B cell (primary cell): ENCODE measurements around the gene IER2. TPM values are rescaled to one million over a fixed set of nuclear protein-coding genes. Genes with fewer than 3 reads are reported as not detected.

Experiments used
- ATAC-seq: fragments of 200-7000 bp; cut with Tn5 transposase; one replicate; pipeline ENCODE4 v1.10.0; 2021; ENCODE audit warnings: low read depth, mild to moderate bottlenecking, moderate number of reproducible peaks, moderate library complexity
- CTCF ChIA-PET: fragments of 350-600 bp; sonication (Branson Sonifier 250); formaldehyde crosslinking; loops from one replicate; lab custom pipeline; 2021; ENCODE audit warnings: antibody characterized with exemption, inconsistent platforms; lab: Charles Lee
- POLR2A ChIA-PET: fragments of 350-600 bp; sonication (Branson Sonifier 250); formaldehyde crosslinking; loops from one replicate; lab custom pipeline; 2021; ENCODE audit warnings: antibody characterized with exemption; lab: Charles Lee
- DNase-seq: peaks from one replicate; pipeline ENCODE4 v3.0.0; 2013
- H2AFZ ChIP-seq: 2 replicates; pipeline ENCODE4 v1.6.1; 2012; ENCODE audit warnings: mild to moderate bottlenecking, low read depth, low read length; ENCODE audit not compliant: insufficient read depth, poor library complexity, severe bottlenecking
- H3K27ac ChIP-seq, 2 donors: 1 replicate in 1 of 2; 2 replicates in 1 of 2; pipeline ENCODE4 v1.5.1; 2012 to 2013; ENCODE audit warnings: low read length in 2 of 2, mild to moderate bottlenecking in 2 of 2, moderate library complexity in 1 of 2
- H3K27me3 ChIP-seq, 4 experiments: fragments of 200-600 bp in 1 of 4; sonication (generic) in 1 of 4; replicated peaks in 1 of 4; 1 replicate in 2 of 4; 2 replicates in 2 of 4; pipeline versions ENCODE4 v1.6.1 to v1.7.0; 2013 to 2016; ENCODE audit warnings: low read length in 3 of 4, mild to moderate bottlenecking in 2 of 4, mixed read lengths in 1 of 4, moderate library complexity in 1 of 4; ENCODE audit not compliant: insufficient read depth in 4 of 4, control insufficient read depth in 3 of 4; ENCODE audit errors: control extremely low read depth in 1 of 4
- H3K36me3 ChIP-seq, 2 experiments: replicated peaks in 1 of 2; 1 replicate in 1 of 2; 2 replicates in 1 of 2; pipeline versions ENCODE4 v1.6.1 to v1.7.1; 2013; ENCODE audit warnings: low read length in 1 of 2; ENCODE audit not compliant: insufficient read depth in 2 of 2, control insufficient read depth in 1 of 2; ENCODE audit errors: control extremely low read depth in 1 of 2, extremely low read depth in 1 of 2
- H3K4me1 ChIP-seq, 2 donors: fragments of 200-600 bp in 1 of 2; sonication (generic) in 1 of 2; 1 replicate in 1 of 2; 2 replicates in 1 of 2; pipeline versions ENCODE4 v1.5.1 to v1.6.1; 2013 to 2017; ENCODE audit warnings: low read length in 2 of 2; ENCODE audit not compliant: control insufficient read depth in 2 of 2, insufficient read depth in 2 of 2
- H3K4me2 ChIP-seq: replicated peaks from 2 replicates; pipeline ENCODE3; 2012; ENCODE audit warnings: mild to moderate bottlenecking, low read depth, low read length; ENCODE audit not compliant: poor library complexity, severe bottlenecking
- H3K4me3 ChIP-seq, 5 experiments: fragments of 200-600 bp in 1 of 5; sonication (generic) in 1 of 5; 1 replicate in 3 of 5; 2 replicates in 2 of 5; pipeline versions ENCODE4 v1.5.1 to v1.7.0; 2011 to 2016; ENCODE audit warnings: low read length in 4 of 5, mild to moderate bottlenecking in 4 of 5, low read depth in 2 of 5, control low read depth in 1 of 5, moderate library complexity in 1 of 5; ENCODE audit not compliant: insufficient read depth in 1 of 5; ENCODE audit errors: control extremely low read depth in 1 of 5, extremely low read depth in 1 of 5
- H3K79me2 ChIP-seq: fragments of 200-600 bp; sonication (generic); one replicate; pipeline ENCODE4 v1.6.0; 2016; ENCODE audit warnings: low read length; ENCODE audit not compliant: control insufficient read depth, insufficient read depth
- H3K9ac ChIP-seq: fragments of 200-600 bp; sonication (generic); 2 replicates; pipeline ENCODE4 v1.6.1; 2017; ENCODE audit warnings: mild to moderate bottlenecking, low read length, moderate library complexity
- H3K9me3 ChIP-seq, 3 donors: one replicate each; pipeline versions ENCODE4 v1.6.1 to v1.7.1; 2013; ENCODE audit warnings: low read length in 2 of 3; ENCODE audit not compliant: control insufficient read depth in 2 of 3, insufficient read depth in 1 of 3; ENCODE audit errors: control extremely low read depth in 1 of 3
- H4K20me1 ChIP-seq: 2 replicates; pipeline ENCODE4 v1.6.0; 2012; ENCODE audit warnings: mild to moderate bottlenecking, low read length; ENCODE audit not compliant: insufficient read depth, control insufficient read depth, poor library complexity, severe bottlenecking
- H3K27ac Mint-ChIP-seq: one replicate; pipeline ENCODE4 v1.8.0; 2021; ENCODE audit warnings: mixed read lengths
- H3K27me3 Mint-ChIP-seq: one replicate; pipeline ENCODE4 v1.8.0; 2021; ENCODE audit warnings: mixed read lengths
- H3K4me1 Mint-ChIP-seq: one replicate; pipeline ENCODE4 v1.8.0; 2021; ENCODE audit warnings: mixed read lengths
- H3K4me3 Mint-ChIP-seq: one replicate; pipeline ENCODE4 v1.8.0; 2021; ENCODE audit warnings: mixed read lengths
- H3K9me3 Mint-ChIP-seq: one replicate; pipeline ENCODE4 v1.8.0; 2022; ENCODE audit warnings: mixed read lengths; ENCODE audit not compliant: insufficient read depth
- EZH2 ChIP-seq: IDR thresholded peaks from 2 replicates; pipeline ENCODE4 v1.6.1; 2012; ENCODE audit warnings: borderline replicate concordance, low read depth, mild to moderate bottlenecking, moderate library complexity, low read length; ENCODE audit not compliant: insufficient read depth, poor library complexity, severe bottlenecking
- WGBS: methylation state at CpG from one replicate; pipeline ENCODE4 v1.1.5; 2013; ENCODE audit warnings: missing lambda C conversion rate; ENCODE audit not compliant: insufficient coverage; 5-methylcytosine and 5-hydroxymethylcytosine counted together
- intact Hi-C: fragments of 100-400 bp; cut with micrococcal nuclease; formaldehyde crosslinking; loops from one replicate; pipeline ENCODE4 v1.10.0; 2022
- polyA plus RNA-seq: library from polyadenylated mRNA; depleted of rRNA; stranded (reverse); fragments of >200 nt; gene quantifications from 2 replicates; pipeline ENCODE4 v1.2.3, GENCODE V29; 2012
- total RNA-seq, 2 donors: library from RNA; stranded (reverse); fragments of 120-200 nt in 1 of 2; gene quantifications; 1 replicate in 1 of 2; 2 replicates in 1 of 2; pipeline versions ENCODE4 v1.2.3 to v1.2.4, GENCODE V29; 2013 to 2022
- TF ChIP-seq, protein P1 (sequence below): fragments of 200-600 bp; IDR thresholded peaks from one replicate; pipeline ENCODE4 v1.8.0; 2022; ENCODE audit warnings: antibody characterized with exemption, mild to moderate bottlenecking

The IER2 gene
- total and polyA plus RNA-seq, 2 donors (not counting 1 experiment from before 2014, with no cell fraction given) = 189 to 2,152 TPM

GRCh38 chr19:13134626-13135025 lies 15.6 kb upstream of the IER2 start:
- no peaks in the 10 kb centered on the region for H3K9me3 Mint-ChIP-seq
- ChIA-PET CTCF (interaction anchor here (0.7 kb wide), 1 partner anchor 95 kb away, joined by 3 read pairs; no protein-coding TSS in a partner anchor), POLR2A (no interaction called here)
- H3K4me1 Mint-ChIP-seq = peaks cover 6% of the 10 kb centered on the region
- Histone ChIP-seq H4K20me1 (peaks cover 7% of the 10 kb centered on the region), H3K27me3 (no peaks in the 10 kb centered on the region), H3K4me1 (no peaks in the 10 kb centered on the region), H3K9ac (no peak overlapping the region), H3K9me3 (no peaks in the 10 kb centered on the region), H3K4me2 (no peak overlapping the region), H3K36me3 (peaks cover 0 to 26% of the 10 kb centered on the region in 2 experiments), H3K27ac (no peak overlapping the region), H3K4me3 (no peak overlapping the region), H3K79me2 (peaks cover 64% of the 10 kb centered on the region), H2AFZ (no peak overlapping the region)
- 100% methylated on average over 1 of the region's 3 CpGs for WGBS
- no peaks in the 10 kb centered on the region for H3K27me3 Mint-ChIP-seq
- no peak overlapping the region for H3K4me3 Mint-ChIP-seq
- TF ChIP-seq EZH2 = no peak
- TF ChIP-seq, protein P1, sequence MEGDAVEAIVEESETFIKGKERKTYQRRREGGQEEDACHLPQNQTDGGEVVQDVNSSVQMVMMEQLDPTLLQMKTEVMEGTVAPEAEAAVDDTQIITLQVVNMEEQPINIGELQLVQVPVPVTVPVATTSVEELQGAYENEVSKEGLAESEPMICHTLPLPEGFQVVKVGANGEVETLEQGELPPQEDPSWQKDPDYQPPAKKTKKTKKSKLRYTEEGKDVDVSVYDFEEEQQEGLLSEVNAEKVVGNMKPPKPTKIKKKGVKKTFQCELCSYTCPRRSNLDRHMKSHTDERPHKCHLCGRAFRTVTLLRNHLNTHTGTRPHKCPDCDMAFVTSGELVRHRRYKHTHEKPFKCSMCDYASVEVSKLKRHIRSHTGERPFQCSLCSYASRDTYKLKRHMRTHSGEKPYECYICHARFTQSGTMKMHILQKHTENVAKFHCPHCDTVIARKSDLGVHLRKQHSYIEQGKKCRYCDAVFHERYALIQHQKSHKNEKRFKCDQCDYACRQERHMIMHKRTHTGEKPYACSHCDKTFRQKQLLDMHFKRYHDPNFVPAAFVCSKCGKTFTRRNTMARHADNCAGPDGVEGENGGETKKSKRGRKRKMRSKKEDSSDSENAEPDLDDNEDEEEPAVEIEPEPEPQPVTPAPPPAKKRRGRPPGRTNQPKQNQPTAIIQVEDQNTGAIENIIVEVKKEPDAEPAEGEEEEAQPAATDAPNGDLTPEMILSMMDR = no peak
- ATAC-seq (no peak), DNase-seq (no peak)
- intact Hi-C loops = no loop called here
- no peak overlapping the region for H3K27ac Mint-ChIP-seq

DNA sequence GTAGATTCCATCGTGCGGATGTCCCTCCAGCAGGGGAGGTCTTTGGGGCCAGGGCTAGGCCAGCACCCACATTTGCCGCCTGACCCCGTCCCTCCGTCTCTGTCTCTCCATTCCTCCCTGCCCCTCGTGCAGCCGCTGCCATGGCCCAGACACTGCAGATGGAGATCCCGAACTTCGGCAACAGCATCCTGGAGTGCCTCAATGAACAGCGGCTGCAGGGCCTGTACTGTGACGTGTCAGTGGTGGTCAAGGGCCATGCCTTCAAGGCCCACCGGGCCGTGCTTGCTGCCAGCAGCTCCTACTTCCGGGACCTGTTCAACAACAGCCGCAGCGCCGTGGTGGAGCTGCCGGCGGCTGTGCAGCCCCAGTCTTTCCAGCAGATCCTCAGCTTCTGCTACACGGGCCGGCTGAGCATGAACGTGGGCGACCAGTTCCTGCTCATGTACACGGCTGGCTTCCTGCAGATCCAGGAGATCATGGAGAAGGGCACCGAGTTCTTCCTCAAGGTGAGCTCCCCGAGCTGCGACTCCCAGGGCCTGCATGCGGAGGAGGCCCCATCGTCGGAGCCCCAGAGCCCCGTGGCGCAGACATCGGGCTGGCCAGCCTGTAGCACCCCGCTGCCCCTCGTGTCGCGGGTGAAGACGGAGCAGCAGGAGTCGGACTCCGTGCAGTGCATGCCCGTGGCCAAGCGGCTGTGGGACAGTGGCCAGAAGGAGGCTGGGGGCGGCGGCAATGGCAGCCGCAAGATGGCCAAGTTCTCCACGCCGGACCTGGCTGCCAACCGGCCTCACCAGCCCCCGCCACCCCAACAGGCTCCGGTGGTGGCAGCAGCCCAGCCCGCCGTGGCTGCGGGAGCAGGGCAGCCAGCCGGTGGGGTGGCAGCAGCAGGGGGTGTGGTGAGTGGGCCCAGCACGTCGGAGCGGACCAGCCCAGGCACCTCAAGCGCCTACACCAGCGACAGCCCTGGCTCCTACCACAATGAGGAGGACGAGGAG lies 14.8 kb upstream of the IER2 start:
- Histone ChIP-seq H3K4me1 (no peaks in the 10 kb centered on the region), H3K27me3 (no peaks in the 10 kb centered on the region), H2AFZ (no peak overlapping the region), H3K27ac (no peak overlapping the region), H3K4me3 (no peak overlapping the region), H4K20me1 (peaks cover 6% of the 10 kb centered on the region), H3K4me2 (no peak overlapping the region), H3K79me2 (peaks cover 57% of the 10 kb centered on the region), H3K36me3 (peaks cover 0 to 28% of the 10 kb centered on the region in 2 experiments), H3K9me3 (no peaks in the 10 kb centered on the region), H3K9ac (no peak overlapping the region)
- H3K27ac Mint-ChIP-seq = no peak overlapping the region
- no peak for DNase-seq
- intact Hi-C loops = no loop called here
- H3K4me3 Mint-ChIP-seq = no peak overlapping the region
- H3K27me3 Mint-ChIP-seq = no peaks in the 10 kb centered on the region
- TF ChIP-seq, protein P1 = no peak
- no peak for TF ChIP-seq EZH2
- ChIA-PET POLR2A (no interaction called here), CTCF (interaction anchor here (1.0 kb wide), 1 partner anchor 128 kb away, joined by 3 read pairs; no protein-coding TSS in a partner anchor)
- ATAC-seq = no peak
- WGBS = 96% methylated on average over 60 of the region's 60 CpGs
- peaks cover 6% of the 10 kb centered on the region for H3K4me1 Mint-ChIP-seq
- no peaks in the 10 kb centered on the region for H3K9me3 Mint-ChIP-seq
